CD14-positive monocyte (primary cell): ENCODE data around the gene SCPEP1. TPM values are rescaled to one million over a fixed set of nuclear protein-coding genes. Genes with fewer than 3 reads are reported as not detected.

Source experiments
- DNase-seq, 3 donors: peaks; one replicate each; pipeline ENCODE4 v3.0.0-alpha.2; 2011 to 2022
- H2AFZ ChIP-seq: 2 replicates; pipeline ENCODE4 v1.6.0; 2012; ENCODE audit warnings: mild to moderate bottlenecking, low read depth, low read length, inconsistent platforms; ENCODE audit not compliant: insufficient read depth, poor library complexity, severe bottlenecking
- H3K27ac ChIP-seq, 2 donors: 1 replicate in 1 of 2; 2 replicates in 1 of 2; pipeline ENCODE4 v1.5.1; 2012 to 2013; ENCODE audit warnings: low read length in 2 of 2, control low read depth in 1 of 2, inconsistent platforms in 1 of 2, low read depth in 1 of 2, mild to moderate bottlenecking in 1 of 2
- H3K27me3 ChIP-seq, 2 donors: one replicate each; pipeline versions ENCODE4 v1.6.0 to v1.6.1; 2011 to 2013; ENCODE audit warnings: low read length in 2 of 2; ENCODE audit not compliant: control insufficient read depth in 2 of 2, insufficient read depth in 2 of 2
- H3K36me3 ChIP-seq, 2 donors: replicated peaks in 1 of 2; 1 replicate in 1 of 2; 2 replicates in 1 of 2; pipeline versions ENCODE4 v1.5.1 to v1.6.1; 2012 to 2013; ENCODE audit warnings: low read length in 2 of 2, control low read depth in 1 of 2, inconsistent platforms in 1 of 2, mild to moderate bottlenecking in 1 of 2; ENCODE audit not compliant: insufficient read depth in 2 of 2, control insufficient read depth in 1 of 2
- H3K4me1 ChIP-seq, 2 donors: 1 replicate in 1 of 2; 2 replicates in 1 of 2; pipeline versions ENCODE4 v1.5.1 to v1.6.1; 2012 to 2013; ENCODE audit warnings: low read length in 2 of 2, control low read depth in 1 of 2, inconsistent platforms in 1 of 2, mild to moderate bottlenecking in 1 of 2, moderate library complexity in 1 of 2; ENCODE audit not compliant: insufficient read depth in 2 of 2, control insufficient read depth in 1 of 2
- H3K4me2 ChIP-seq: replicated peaks from 2 replicates; pipeline ENCODE3; 2012; ENCODE audit warnings: low read length, moderate library complexity, mild to moderate bottlenecking; ENCODE audit not compliant: poor library complexity, severe bottlenecking; ENCODE audit errors: extremely low read depth
- H3K4me3 ChIP-seq, 3 experiments: fragments of 200-600 bp in 1 of 3; sonication (generic) in 1 of 3; replicated peaks in 1 of 3; 1 replicate in 2 of 3; 2 replicates in 1 of 3; pipeline ENCODE4 v1.5.1; 2011 to 2013; ENCODE audit warnings: low read length in 3 of 3, mild to moderate bottlenecking in 3 of 3, control low read depth in 2 of 3, low read depth in 2 of 3, inconsistent platforms in 1 of 3, moderate library complexity in 1 of 3
- H3K79me2 ChIP-seq: 2 replicates; pipeline ENCODE4 v1.6.0; 2012; ENCODE audit warnings: mild to moderate bottlenecking, control low read depth, inconsistent platforms, low read length, moderate library complexity; ENCODE audit not compliant: insufficient read depth
- H3K9ac ChIP-seq: 2 replicates; pipeline ENCODE4 v1.6.0; 2017; ENCODE audit warnings: low read length, mild to moderate bottlenecking; ENCODE audit not compliant: insufficient read depth, poor library complexity, severe bottlenecking
- H3K9me3 ChIP-seq, 2 donors: replicated peaks in 1 of 2; 1 replicate in 1 of 2; 2 replicates in 1 of 2; pipeline versions ENCODE4 v1.5.1 to v1.6.1; 2012 to 2013; ENCODE audit warnings: low read length in 2 of 2, control low read depth in 1 of 2; ENCODE audit not compliant: control insufficient read depth in 1 of 2, insufficient read depth in 1 of 2
- H4K20me1 ChIP-seq: 2 replicates; pipeline ENCODE4 v1.6.0; 2012; ENCODE audit warnings: mild to moderate bottlenecking, low read length, control low read depth, moderate library complexity; ENCODE audit not compliant: insufficient read depth
- H3K27ac Mint-ChIP-seq, 7 donors: one replicate each; pipeline ENCODE4 v1.8.0; 2020; ENCODE audit warnings: mild to moderate bottlenecking in 7 of 7, mixed read lengths in 7 of 7, moderate library complexity in 6 of 7, inconsistent platforms in 2 of 7
- H3K27me3 Mint-ChIP-seq, 3 donors: one replicate each; pipeline ENCODE4 v1.8.0; 2021 to 2022; ENCODE audit warnings: low read depth in 3 of 3, mild to moderate bottlenecking in 3 of 3, mixed read lengths in 3 of 3, moderate library complexity in 3 of 3, inconsistent platforms in 1 of 3
- H3K36me3 Mint-ChIP-seq, 2 donors: one replicate each; pipeline ENCODE4 v1.8.0; 2020; ENCODE audit warnings: mixed read lengths in 2 of 2, inconsistent platforms in 1 of 2, mild to moderate bottlenecking in 1 of 2
- H3K4me1 Mint-ChIP-seq: one replicate; pipeline ENCODE4 v1.8.0; 2020; ENCODE audit warnings: mild to moderate bottlenecking, mixed read lengths
- H3K4me3 Mint-ChIP-seq, 2 donors: one replicate each; pipeline ENCODE4 v1.8.0; 2020; ENCODE audit warnings: mild to moderate bottlenecking in 2 of 2, mixed read lengths in 2 of 2, moderate library complexity in 1 of 2
- H3K9me3 Mint-ChIP-seq, 7 donors: one replicate each; pipeline ENCODE4 v1.8.0; 2020 to 2022; ENCODE audit warnings: mixed read lengths in 7 of 7, mild to moderate bottlenecking in 6 of 7, moderate library complexity in 6 of 7, inconsistent platforms in 2 of 7
- CTCF ChIP-seq: fragments of 200-600 bp; IDR thresholded peaks from one replicate; pipeline ENCODE4 v1.8.0; 2022; ENCODE audit warnings: antibody characterized with exemption, mild to moderate bottlenecking
- WGBS: methylation state at CpG from one replicate; pipeline ENCODE4 v1.1.5; 2013; ENCODE audit warnings: missing lambda C conversion rate; ENCODE audit not compliant: insufficient coverage; 5-methylcytosine and 5-hydroxymethylcytosine counted together
- intact Hi-C, 2 donors: fragments of 100-400 bp; cut with micrococcal nuclease; formaldehyde crosslinking; loops; one replicate each; pipeline versions ENCODE4 v1.15.0 to v1.15.1; 2023
- polyA plus RNA-seq, 3 donors: library from polyadenylated mRNA; depleted of rRNA in 1 of 3; unstranded in 2 of 3; stranded (reverse) in 1 of 3; fragments of 300-500 nt in 2 of 3; fragments of >200 nt in 1 of 3; fragmentation: Illumina TruSeq in 2 of 3; gene quantifications; 1 replicate in 2 of 3; 2 replicates in 1 of 3; pipeline ENCODE4 v1.2.3, GENCODE V29; 2012 to 2021

The SCPEP1 gene
- polyA plus RNA-seq, 3 donors, result 373 to 451 (median 426) TPM

- no peaks in the 10 kb centered on the region for H3K27me3 Mint-ChIP-seq
- Histone ChIP-seq H3K79me2 (no peaks in the 10 kb centered on the region), H3K9ac (no peak overlapping the region), H2AFZ (no peak overlapping the region), H3K9me3 (no peaks in the 10 kb centered on the region), H3K4me2 (no peak overlapping the region), H3K27me3 (no peaks in the 10 kb centered on the region), H4K20me1 (no peaks in the 10 kb centered on the region), H3K4me3 (no peak overlapping the region), H3K36me3 (peaks cover 71 to 99% of the 10 kb centered on the region in 2 donors), H3K4me1 (no peaks in the 10 kb centered on the region), H3K27ac (no peak overlapping the region)
- intact Hi-C loops, result no loop called here
- TF ChIP-seq CTCF, result no peak
- no peaks in the 10 kb centered on the region for H3K9me3 Mint-ChIP-seq
- DNase-seq, result no peak
- H3K36me3 Mint-ChIP-seq, result peaks cover 77 to 94% of the 10 kb centered on the region in 2 donors
- H3K4me1 Mint-ChIP-seq, result no peaks in the 10 kb centered on the region
- no peak overlapping the region for H3K27ac Mint-ChIP-seq
- WGBS, result 100% methylated on average over 1 of the region's 3 CpGs
- no peak overlapping the region for H3K4me3 Mint-ChIP-seq
Measured at GRCh38 chr17:56945938-56946505, 31.9 kb upstream of the SCPEP1 start.

- no peak overlapping the region for H3K4me3 Mint-ChIP-seq
- Histone ChIP-seq H3K36me3 (peaks cover 67 to 96% of the 10 kb centered on the region in 2 donors), H3K4me1 (no peaks in the 10 kb centered on the region), H3K27ac (no peak overlapping the region), H3K27me3 (no peaks in the 10 kb centered on the region), H3K9me3 (no peaks in the 10 kb centered on the region), H3K79me2 (peaks cover 7% of the 10 kb centered on the region), H3K4me3 (no peak overlapping the region), H3K9ac (no peak overlapping the region), H3K4me2 (no peak overlapping the region), H2AFZ (no peak overlapping the region), H4K20me1 (no peaks in the 10 kb centered on the region)
- no peaks in the 10 kb centered on the region for H3K9me3 Mint-ChIP-seq
- no peaks in the 10 kb centered on the region for H3K27me3 Mint-ChIP-seq
- no peak for DNase-seq
- intact Hi-C loops, result no loop called here
- peaks cover 67 to 89% of the 10 kb centered on the region in 2 donors for H3K36me3 Mint-ChIP-seq
- WGBS, result no CpG with 5 or more reads among the region's 1 CpG
- H3K27ac Mint-ChIP-seq, result no peak overlapping the region
- no peaks in the 10 kb centered on the region for H3K4me1 Mint-ChIP-seq
- no peak for TF ChIP-seq CTCF
Measured at GRCh38 chr17:56947741-56948140, 30.2 kb upstream of the SCPEP1 start.
